G401 (cell line): ENCODE data around the gene TENT4B. TPM values are rescaled to one million over a fixed set of nuclear protein-coding genes. Genes with fewer than 3 reads are reported as not detected.

ENCODE experiments used
- DNase-seq: peaks from one replicate; pipeline ENCODE4 v3.0.0-alpha.2; 2015; ENCODE audit warnings: low spot score
- in situ Hi-C: cut with HindIII; loops from 2 replicates; pipeline ENCODE4 v1.10.0; 2016; ENCODE audit warnings: low sequenced_read_pairs, mixed read lengths
- total RNA-seq: library from RNA; depleted of rRNA; stranded (reverse); fragments of >200 nt; shearing (Covaris generic); gene quantifications from 2 replicates; pipeline ENCODE4 v1.2.3, GENCODE V29; 2014

The TENT4B gene
- total RNA-seq, 1 experiment from 2014 or later, result 9.2 TPM

DNA sequence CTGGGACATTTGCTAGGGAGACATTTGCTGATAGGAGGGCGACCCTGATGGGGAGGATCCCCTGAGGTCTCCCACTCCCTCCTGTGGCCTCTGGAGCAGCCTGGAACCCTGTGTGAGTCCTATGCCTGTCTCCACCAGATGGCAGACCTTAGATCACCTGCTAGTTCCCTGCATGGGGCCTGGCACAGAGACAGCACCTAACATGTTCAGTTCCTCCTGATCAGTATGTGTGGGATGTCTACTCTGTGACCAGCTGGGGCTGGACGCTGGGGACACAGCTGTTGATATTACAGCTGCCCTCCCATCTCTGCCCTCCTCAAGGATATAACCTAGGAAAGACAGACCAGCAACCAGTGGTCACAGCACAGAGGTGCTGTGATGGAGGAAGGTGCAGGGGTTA, 112.2 kb downstream of the TENT4B start:
- in situ Hi-C loops, result no loop called here
- peak; percentile 24 for DNase-seq

DNA sequence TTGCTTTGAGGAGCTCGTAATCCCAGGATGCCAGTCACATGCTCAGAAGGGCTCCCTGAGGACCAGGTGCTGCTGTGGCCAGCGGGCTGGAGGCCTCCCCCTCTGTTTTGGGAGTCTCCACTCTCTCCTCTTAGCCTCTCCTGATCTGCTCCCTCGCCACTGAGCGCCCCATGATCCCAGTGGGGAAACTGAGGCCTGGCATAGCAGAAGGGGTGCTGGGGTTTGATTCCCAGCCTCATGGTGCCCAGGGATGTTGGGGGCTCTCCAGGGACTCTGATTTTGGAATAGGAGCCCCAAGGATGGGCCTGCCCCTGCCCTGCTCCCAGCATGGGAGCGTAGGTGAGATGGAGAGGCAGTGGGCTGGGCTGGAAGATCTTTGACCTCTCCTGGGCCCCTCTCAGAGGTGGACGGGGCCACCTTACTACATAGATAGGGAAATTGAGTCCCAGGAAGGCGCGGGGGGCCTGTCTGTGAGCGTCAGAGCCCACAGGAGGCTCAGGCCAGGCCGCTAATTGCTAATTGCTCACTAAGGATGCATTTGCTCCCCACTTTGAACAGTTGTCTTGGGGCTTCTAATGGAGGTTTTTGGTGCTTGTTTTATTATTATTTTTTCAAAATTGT, 112.7 kb downstream of the TENT4B start:
- no peak for DNase-seq
- in situ Hi-C loops, result no loop called here

DNA sequence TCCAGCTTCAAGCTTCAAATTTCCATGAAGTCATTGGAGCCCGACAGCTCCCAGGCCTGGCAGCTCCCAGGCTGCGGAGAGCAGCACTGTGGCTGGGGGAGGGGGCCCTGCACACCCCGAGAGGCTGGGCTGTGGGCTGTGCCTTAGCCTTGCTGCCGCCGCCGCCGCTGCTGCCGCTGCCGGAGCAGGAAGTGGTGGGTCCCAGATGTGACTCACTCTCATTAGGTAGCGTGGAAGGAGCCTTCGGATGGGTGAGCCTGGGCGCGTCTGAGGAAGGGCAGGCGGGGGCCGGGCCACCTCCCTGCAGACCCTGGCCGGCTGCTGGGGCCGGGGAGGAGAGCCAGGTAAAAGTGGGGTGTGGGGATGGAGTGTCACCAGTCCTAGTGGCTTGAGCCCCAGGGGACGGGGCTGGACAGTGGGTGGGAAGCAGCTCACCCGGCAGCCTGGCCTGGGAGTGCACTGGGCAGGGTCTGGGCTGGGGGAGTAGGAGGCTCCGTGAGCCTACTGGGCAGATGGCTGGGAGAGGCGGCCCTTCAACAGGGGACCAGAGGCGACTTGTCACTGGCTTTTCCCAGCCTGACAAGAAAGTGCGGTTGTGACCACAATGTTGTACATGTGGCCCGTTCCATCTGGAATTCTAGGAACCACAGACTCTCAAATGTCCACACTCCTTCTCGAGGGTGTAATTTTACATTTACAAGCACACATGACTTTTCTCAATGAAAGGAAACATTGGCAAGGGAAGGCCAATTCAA, 113.4 kb downstream of the TENT4B start, which contains the start of gene ADCY7:
Gene ADCY7 (plus strand): TSS at position 215 of the 755 bp plus-strand sequence. CDS start 21,629 bp downstream, outside the sequence.
- DNase-seq, result no peak
- in situ Hi-C loops, result no loop called here

DNA sequence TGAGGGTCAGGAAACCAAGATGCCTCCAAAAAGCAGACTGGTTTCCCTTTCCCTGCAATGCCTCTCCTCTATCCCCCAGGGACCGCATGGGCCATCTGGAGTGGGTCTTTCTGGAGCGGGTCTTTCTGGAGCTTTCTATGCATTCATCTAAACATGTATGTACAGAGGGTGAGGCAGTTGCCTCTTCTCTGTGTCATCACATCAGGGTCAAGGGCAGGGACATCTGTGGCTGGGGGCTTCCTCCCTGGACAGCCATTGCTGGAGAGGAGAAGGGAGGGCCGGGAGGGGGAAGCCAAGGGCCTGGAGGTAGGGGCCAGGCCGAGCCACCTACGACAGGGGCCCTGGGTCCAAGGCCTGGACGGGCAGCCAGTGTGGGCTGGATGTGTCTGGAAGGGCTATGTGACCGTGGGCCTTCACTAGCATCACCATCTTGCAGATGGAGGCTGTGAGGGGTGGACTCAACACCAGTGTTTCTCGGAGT, 114.1 kb downstream of the TENT4B start:
- in situ Hi-C loops, result no loop called here
- DNase-seq, result no peak

DNA sequence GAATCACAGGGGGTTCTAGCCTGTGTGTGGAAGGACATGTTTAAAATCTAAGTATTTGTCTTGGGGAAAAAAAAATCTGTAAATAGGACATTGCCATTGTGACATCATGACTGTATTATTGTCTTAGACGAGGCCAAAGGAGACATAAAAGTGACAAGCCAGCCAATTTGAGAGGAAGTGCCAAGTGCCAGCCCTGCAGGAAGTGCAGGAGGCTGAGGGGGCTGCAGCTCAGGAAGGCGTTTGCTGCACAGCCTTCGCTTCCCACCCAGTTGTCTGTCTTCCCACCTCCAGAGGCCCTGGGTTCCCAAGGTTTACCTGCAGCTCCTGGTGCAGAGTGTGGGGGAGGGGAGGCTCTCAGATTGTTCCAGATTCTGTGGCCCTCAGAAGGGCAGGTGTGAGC, 114.5 kb downstream of the TENT4B start:
- DNase-seq, result no peak
- in situ Hi-C loops, result no loop called here

DNA sequence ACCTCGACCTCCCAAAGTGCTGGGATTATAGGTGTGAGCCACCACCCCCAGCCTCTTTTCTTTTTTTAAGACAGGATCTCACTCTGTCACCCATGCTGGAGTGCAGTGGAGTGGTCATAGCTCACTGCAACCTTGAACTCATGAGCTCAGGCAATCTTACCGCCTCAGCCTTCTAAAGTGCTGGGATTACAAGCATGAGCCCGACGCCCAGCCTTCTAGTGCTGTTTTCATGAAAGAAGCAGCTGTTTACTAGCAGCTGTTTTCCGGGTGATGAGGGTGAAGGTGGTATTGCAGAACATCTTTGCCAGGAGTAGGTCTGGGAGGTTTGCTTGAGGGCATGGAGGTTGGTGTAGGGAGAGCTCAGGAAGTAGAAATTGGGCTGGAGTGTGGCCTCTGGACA, 115.2 kb downstream of the TENT4B start:
- no peak for DNase-seq
- in situ Hi-C loops, result no loop called here

DNA sequence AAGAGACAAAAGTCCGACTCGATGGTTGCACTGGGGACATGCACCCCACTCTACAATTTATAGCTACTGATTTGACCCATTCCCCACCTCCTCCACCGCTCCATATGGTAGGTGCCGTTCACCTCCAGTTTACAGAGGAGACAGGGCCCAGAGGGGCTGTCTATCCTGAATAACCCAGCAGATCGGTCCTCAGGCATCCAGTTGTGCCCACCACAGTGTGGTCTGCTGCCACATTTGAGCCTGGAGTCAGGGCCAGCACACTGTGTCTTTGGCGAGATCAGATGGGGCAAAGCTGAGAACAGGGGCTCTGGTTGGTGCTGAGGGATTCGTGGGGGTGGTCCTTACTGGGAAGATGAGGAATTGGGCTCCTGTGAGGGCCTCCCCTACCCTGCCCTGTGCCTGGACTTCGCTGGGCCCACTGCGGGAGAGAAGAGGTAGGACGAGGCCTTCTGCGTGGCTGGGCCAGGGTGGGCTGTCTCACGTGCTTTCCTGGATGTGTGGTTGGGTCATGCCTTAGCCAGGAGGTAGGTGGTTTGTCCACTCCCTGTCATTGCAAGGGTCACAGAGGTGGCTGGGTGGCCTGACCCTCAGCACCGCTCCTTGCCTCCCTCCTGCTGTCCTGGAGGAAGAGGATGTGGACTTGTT, 116.1 kb downstream of the TENT4B start:
- no peak for DNase-seq
- in situ Hi-C loops, result no loop called here

DNA sequence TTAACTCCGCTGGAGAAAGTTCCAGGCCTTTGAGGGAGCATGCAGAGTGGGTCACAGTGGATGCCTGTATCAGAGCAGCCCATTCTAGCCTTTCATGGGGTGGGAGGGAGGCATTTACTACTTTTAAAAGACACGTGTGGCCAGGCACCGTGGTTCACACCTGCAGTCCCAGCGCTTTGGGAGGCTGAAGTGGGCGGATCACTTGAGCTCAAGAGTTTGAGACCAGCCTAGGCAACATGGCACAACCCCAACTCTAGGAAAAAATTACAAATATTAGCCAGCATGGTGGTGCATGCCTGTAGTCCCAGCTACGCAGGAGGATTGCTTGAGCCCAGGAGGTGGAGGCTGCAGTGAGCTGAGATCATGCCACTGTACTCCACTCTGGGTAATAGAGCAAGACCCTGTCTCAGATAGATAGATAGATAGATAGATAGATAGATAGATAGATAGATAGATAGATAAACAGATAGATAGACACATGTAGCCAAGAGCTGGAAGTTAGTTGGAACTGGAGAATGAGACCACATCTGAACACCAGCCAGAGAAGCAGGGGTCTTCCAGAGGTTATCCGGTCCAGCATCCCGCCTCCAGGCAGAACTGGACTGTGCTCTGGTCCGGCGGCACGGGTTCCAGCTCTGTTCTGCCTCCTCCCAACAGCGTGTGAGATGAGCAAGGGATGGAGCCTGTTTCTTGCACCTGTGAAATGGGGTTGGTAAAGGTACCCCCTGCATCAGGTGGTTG, 116.8 kb downstream of the TENT4B start:
- in situ Hi-C loops, result no loop called here
- DNase-seq, result no peak

DNA sequence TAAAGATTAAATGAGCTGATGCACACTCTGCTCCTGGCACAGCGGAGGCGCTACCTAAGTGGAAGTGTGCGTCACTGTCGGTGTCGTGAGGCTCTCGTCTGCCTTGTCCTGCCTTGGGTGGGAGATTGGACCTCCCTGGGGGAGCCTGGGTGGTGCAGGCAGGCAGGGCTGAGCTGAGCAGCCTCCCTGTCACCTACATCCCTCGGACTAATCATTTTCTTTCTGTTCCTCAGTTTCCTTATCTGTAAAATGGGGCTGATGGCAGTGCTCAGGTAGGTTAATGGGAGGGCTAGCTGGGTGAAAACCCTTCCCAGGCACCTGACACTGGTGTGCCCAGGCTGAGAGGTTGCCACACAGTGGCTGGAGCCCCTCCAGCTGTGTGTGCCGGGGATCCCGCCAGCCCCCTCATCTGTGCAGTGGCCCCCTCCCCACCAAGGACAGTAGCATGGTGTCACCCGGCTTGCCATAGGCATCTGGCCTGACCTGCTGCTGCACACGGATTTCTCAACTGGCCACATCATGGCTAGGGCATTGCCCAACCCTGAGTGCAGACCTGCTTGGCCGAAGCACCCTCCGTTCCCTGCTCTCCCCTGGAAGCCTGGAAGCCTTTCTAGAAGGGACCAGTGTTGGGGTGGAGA, 117.5 kb downstream of the TENT4B start:
- no peak for DNase-seq
- in situ Hi-C loops, result no loop called here

DNA sequence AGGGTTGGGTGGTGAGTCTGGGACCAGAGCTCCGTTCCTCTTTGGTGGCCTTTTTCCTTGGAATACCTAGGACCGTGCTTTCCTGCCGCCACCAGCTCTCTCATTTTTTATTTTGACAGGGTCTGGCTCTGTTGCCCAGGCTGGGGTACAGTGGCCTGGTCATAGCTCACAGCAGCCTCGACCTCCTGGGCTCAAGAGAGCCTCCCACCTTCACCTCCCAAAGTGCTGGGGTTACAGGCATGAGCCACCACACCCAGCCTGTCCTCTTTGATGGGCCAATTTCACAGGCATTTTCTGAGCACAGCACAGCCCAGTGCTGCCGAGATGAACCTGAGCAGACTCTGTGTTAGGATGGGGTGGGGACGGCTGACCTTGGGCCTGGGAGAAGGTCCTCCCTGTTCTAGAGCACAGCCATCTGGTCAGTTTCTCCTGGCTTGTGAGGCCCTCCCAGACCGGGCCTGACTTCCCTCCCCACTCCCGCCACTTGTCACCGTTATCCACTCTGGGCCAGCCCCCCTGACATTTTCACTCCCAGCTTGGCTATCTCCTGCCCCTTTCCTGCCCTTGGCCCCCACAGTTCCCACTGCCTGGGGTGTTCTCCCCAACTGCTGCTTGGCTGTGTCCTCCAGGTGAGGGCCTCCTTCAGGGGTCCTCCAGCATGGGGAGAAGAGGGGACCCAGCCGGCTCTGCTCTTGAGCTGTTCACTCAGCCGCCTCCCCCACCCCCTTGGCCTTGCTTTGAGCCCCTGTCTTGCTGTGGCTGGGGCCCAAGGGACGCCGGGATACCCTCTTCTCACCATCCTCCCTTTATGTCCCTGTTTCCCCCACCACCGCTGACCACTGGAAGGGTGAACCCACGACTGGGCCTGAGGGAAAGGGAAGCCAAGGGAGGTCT, 118.3 kb downstream of the TENT4B start:
- in situ Hi-C loops, result no loop called here
- DNase-seq, result no peak

DNA sequence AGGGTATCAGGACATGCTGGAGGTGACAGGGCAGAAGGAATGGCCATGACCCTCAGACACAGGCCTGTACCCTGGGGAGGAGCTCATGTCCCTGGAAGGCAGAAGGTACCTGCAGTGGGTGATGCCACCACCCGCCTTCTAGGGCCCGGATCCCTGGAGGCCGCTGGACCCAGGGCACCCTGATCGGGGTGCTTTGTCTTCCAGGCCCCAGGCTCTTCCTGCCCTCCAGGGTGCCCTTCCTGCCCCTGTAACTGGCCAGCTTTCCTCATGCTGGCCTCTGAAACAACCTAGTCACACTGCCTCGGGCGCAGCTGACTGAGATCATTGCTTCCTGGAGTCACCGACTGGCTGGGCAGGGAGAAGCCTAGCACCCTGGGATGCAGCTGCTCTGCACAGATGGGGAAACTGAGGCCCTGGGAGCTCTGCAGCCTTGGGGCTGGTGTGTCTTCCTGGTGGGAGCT, 119.0 kb downstream of the TENT4B start:
- in situ Hi-C loops, result no loop called here
- no peak for DNase-seq

DNA sequence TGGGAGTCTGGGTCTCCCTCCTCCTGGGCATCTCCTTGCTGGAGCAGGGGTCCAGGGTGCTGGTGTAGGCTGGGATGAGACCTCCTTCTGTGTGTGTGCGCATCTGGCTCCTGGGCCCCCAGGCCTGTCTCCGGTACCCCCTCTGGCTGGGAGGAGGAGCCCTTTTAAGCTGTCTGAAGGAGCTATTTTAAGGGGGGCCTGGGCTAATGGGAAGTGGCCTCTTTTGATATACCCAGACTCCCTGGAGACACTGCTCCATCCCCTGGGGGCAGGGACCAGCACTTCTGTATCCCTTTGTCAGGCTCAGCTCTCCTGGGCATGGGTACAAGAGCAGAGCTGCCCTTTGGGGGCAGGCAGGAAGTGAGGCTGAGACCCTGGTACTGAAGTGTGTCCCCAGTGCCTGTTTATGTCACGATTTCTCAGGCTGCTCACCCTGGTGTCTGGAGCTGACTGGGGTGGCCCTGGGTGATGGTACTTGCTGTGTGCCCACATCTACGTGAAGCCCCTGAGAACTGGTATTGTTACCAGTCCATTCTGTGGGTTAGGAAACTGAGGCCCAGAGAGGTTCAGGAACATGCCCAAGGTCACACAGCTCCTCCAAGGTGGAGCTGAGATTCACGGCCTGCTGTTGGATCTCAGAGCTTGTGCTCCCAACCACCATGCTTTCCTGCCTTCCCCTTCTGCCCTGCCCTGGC, 119.7 kb downstream of the TENT4B start:
- in situ Hi-C loops, result no loop called here

DNA sequence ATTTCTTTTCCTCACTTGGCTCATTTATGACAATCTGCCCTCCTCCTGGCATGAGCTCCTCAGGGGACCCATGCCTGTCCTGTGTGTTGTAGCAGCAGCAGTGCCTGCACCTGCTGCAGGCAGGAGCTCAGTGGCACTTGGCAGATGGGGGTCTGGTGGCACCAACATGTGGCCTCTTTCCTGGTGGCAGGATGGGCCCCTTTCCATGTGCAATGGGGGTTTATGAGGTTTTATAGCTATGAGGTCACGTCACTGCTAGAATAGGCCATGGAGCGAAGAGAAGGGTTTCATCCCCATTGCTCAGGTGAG, 120.2 kb downstream of the TENT4B start:
- in situ Hi-C loops, result no loop called here
- DNase-seq, result no peak

More for the DNA sequence above, 119.7 kb downstream of the TENT4B start:
- no peak for DNase-seq

DNA sequence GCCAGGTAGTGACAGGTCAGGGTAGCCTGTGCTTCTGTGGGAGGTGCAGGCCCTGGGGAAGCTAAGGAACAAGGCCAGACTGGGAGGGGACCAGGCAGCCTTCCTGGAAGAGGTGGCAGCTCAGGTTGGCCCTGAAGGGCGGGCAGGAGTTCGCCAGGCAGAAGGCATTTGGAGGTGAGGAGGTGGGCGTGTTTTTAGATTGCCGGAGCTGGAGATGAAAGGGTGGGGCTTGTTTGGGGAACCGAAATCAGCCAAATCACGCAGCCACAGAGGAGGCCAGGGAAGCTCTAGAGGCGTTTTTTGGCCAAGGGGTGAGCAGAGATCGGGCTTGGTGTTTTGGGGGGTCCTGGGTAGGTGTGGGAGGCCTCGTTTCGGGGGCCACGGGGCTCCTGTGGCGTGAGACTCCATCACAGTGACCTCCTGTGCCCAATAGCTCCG, 120.8 kb downstream of the TENT4B start:
- in situ Hi-C loops, result no loop called here
- no peak for DNase-seq

DNA sequence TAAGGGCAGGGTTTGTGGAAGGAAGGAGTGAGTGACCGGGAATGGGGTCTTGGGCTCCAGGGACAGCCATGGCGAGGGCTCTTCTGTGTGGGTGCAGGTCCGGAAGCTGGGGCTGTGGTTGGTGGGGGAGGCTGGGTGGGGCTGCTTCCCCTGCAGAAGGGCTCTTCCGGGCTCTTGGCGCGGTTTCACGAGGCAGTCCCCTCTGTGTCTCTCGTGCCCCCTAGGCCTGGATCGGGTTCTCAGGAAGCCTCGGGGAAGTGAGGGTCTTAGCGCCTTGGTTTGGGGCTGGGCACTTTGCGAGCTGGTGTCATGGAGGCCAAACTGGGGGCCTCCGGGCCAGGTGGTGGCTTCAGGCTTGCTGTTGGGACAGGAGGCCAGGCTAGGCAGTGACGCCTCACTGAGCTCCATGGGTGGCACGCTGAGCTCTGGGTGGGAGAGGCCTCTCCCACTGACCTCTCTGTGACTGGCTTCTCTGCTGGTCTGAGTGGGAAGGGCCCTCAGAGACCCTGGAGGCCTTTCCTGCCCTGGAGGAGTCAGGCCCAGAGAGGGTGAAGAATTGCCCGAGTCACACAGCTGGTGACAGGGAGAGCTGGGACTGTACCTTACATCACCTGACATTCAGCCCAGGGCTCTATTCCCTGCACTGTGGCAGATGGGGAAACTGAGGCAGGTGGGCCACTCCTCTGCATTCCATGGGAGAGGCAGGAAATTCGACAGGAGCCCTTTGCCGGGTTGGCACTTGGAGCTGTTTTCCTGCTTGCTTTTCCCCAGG, 121.4 kb downstream of the TENT4B start:
- in situ Hi-C loops, result no loop called here
- no peak for DNase-seq

DNA sequence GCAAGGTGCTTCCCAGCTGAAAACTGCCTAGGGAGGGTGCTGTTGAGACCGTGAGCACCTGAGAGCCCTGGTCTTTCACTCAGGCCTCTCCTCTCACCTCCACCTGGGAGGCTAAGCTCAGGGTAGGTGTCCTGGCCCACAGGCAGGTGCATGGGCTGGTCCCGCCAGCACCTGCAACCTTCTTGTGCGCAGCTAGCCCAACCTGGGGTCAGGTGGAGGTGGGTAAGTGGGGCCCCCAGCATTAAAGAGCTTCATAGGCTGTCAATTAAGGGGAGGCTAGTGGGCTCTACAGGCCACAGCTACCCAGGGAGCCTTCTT, 122.0 kb downstream of the TENT4B start:
- in situ Hi-C loops, result no loop called here
- DNase-seq, result no peak
